HCT116 (cell line): Measurements from ENCODE around the gene RIMS4. TPM values are rescaled to one million over a fixed set of nuclear protein-coding genes. Genes with fewer than 3 reads are reported as not detected.

ENCODE experiments used
- ATAC-seq: fragments of 200-7000 bp; cut with Tn5 transposase; 2 replicates; pipeline ENCODE4 v1.9.1; 2020; ENCODE audit warnings: mild to moderate bottlenecking, moderate library complexity
- BruUV-seq: library from RNA; stranded (reverse); fragments of 400-500 nt; replicated peaks from 2 replicates; lab custom pipeline; 2021; lab: Mats Ljungman, UMichigan
- CTCF ChIA-PET: fragments of 300-600 bp; sonication (Branson Sonifier 250); formaldehyde crosslinking; loops from one replicate; lab custom pipeline; 2021; ENCODE audit warnings: antibody characterized with exemption; lab: Charles Lee
- POLR2A ChIA-PET: fragments of 300-600, 350-600 bp; sonication (Branson Sonifier 250); formaldehyde crosslinking; loops from one replicate; lab custom pipeline; 2021; ENCODE audit warnings: antibody characterized with exemption; lab: Charles Lee
- RAD21 ChIA-PET, 2 experiments: fragments of 300-600 bp; sonication (Branson Sonifier 250); formaldehyde crosslinking; loops; one replicate each; lab custom pipeline; 2023; ENCODE audit warnings: low total read pairs in 2 of 2; ENCODE audit not compliant: uncharacterized antibody in 2 of 2, unreplicated experiment in 2 of 2, low non-redundant PET in 1 of 2; lab: Charles Lee
- DNase-seq: peaks from one replicate; pipeline ENCODE4 v3.0.0-alpha.2; 2010; ENCODE audit warnings: low read depth, low spot score
- H2AFZ ChIP-seq: fragments of 200-600 bp; shearing (Covaris generic), sonication (generic); 2 replicates; pipeline ENCODE4 v1.6.1; 2017; ENCODE audit warnings: low read depth, mixed run types, mixed read lengths, antibody characterized with exemption, low read length; ENCODE audit not compliant: poor library complexity, severe bottlenecking
- H3K27ac ChIP-seq: 2 replicates; pipeline ENCODE4 v1.5.1; 2012; ENCODE audit warnings: low read depth, low read length
- H3K27me3 ChIP-seq: fragments of 200-600 bp; sonication (generic); 2 replicates; pipeline ENCODE4 v1.6.1; 2016; ENCODE audit warnings: mixed run types, low read length, mixed read lengths; ENCODE audit not compliant: insufficient read depth
- H3K36me3 ChIP-seq, 2 experiments: fragments of 200-500 bp in 1 of 2; fragments of 200-600 bp in 1 of 2; sonication (Bioruptor generic) in 1 of 2; sonication (generic) in 1 of 2; 2 replicates each; pipeline versions ENCODE4 v1.5.1 to v1.6.1; 2014 to 2016; ENCODE audit warnings: low read length in 2 of 2, inconsistent platforms in 1 of 2, mixed read lengths in 1 of 2, mixed run types in 1 of 2; ENCODE audit not compliant: insufficient read depth in 2 of 2, control insufficient read depth in 1 of 2
- H3K4me1 ChIP-seq, 2 experiments: fragments of 200-600 bp in 1 of 2; sonication (generic) in 1 of 2; 2 replicates each; pipeline versions ENCODE4 v1.5.1 to v1.6.1; 2012 to 2017; ENCODE audit warnings: low read length in 2 of 2, inconsistent platforms in 1 of 2, mild to moderate bottlenecking in 1 of 2, mixed read lengths in 1 of 2, mixed run types in 1 of 2, moderate library complexity in 1 of 2; ENCODE audit not compliant: insufficient read depth in 2 of 2, control insufficient read depth in 1 of 2
- H3K4me2 ChIP-seq: fragments of 200-600 bp; sonication (generic); 2 replicates; pipeline ENCODE4 v1.6.1; 2017; ENCODE audit warnings: mixed run types, low read length, mixed read lengths
- H3K4me3 ChIP-seq, 2 experiments: fragments of 200-600 bp in 1 of 2; sonication (generic) in 1 of 2; replicated peaks in 1 of 2; 2 replicates each; pipeline ENCODE4 v1.5.1; 2011 to 2016; ENCODE audit warnings: low read length in 2 of 2, control low read depth in 1 of 2, low read depth in 1 of 2, mild to moderate bottlenecking in 1 of 2, mixed read lengths in 1 of 2, mixed run types in 1 of 2
- H3K79me2 ChIP-seq: fragments of 200-600 bp; sonication (generic); 2 replicates; pipeline ENCODE4 v1.6.1; 2017; ENCODE audit warnings: mild to moderate bottlenecking, mixed run types, low read length, moderate library complexity, mixed read lengths; ENCODE audit not compliant: insufficient read depth
- H3K9ac ChIP-seq: fragments of 200-600 bp; sonication (generic); 2 replicates; pipeline ENCODE4 v1.6.1; 2016; ENCODE audit warnings: low read length, mixed read lengths
- H3K9me2 ChIP-seq: fragments of 200-600 bp; sonication (generic), shearing (Covaris generic); 2 replicates; pipeline ENCODE4 v1.6.1; 2017; ENCODE audit warnings: mixed run types, mild to moderate bottlenecking, moderate library complexity; ENCODE audit not compliant: insufficient read depth
- H3K9me3 ChIP-seq, 2 experiments: fragments of 200-500 bp in 1 of 2; fragments of 200-600 bp in 1 of 2; sonication (Bioruptor generic) in 1 of 2; sonication (generic) in 1 of 2; 2 replicates each; pipeline ENCODE4 v1.6.1; 2014 to 2017; ENCODE audit warnings: low read length in 2 of 2, mixed read lengths in 2 of 2, inconsistent platforms in 1 of 2, low read depth in 1 of 2, mild to moderate bottlenecking in 1 of 2, mixed run types in 1 of 2, moderate library complexity in 1 of 2; ENCODE audit not compliant: control insufficient read depth in 1 of 2, insufficient read depth in 1 of 2
- H4K20me1 ChIP-seq: fragments of 200-600 bp; sonication (generic), shearing (Covaris generic); 2 replicates; pipeline ENCODE4 v1.6.1; 2017; ENCODE audit warnings: mixed run types, mild to moderate bottlenecking, moderate library complexity; ENCODE audit not compliant: insufficient read depth
- CEBPB ChIP-seq: IDR thresholded peaks from 2 replicates; pipeline ENCODE4 v1.6.1; 2012; ENCODE audit warnings: low read depth
- EGR1 ChIP-seq: IDR thresholded peaks from 2 replicates; pipeline ENCODE4 v1.6.1; 2012; ENCODE audit warnings: low read depth
- MAX ChIP-seq: IDR thresholded peaks from 2 replicates; pipeline ENCODE4 v1.6.1; 2012
- REST ChIP-seq: IDR thresholded peaks from 2 replicates; pipeline ENCODE4 v1.6.1; 2012; ENCODE audit warnings: low read depth
- SRF ChIP-seq: IDR thresholded peaks from 2 replicates; pipeline ENCODE4 v1.6.1; 2012; ENCODE audit warnings: low read depth
- YY1 ChIP-seq: IDR thresholded peaks from 2 replicates; pipeline ENCODE4 v1.6.1; 2011; ENCODE audit warnings: low read length, low read depth, moderate library complexity, mild to moderate bottlenecking; ENCODE audit not compliant: insufficient replicate concordance; ENCODE audit errors: extremely low read depth
- intact Hi-C: fragments of 100-400 bp; cut with micrococcal nuclease; formaldehyde crosslinking; loops from 2 replicates; pipeline ENCODE4 v1.10.0; 2022
- total RNA-seq: library from RNA; stranded (reverse); gene quantifications from one replicate; pipeline ENCODE4 v1.2.1, GENCODE V29; 2021; ENCODE audit not compliant: unreplicated experiment

Gene RIMS4
- total RNA-seq, 1 experiment from 2014 or later: 0.05 TPM

DNA sequence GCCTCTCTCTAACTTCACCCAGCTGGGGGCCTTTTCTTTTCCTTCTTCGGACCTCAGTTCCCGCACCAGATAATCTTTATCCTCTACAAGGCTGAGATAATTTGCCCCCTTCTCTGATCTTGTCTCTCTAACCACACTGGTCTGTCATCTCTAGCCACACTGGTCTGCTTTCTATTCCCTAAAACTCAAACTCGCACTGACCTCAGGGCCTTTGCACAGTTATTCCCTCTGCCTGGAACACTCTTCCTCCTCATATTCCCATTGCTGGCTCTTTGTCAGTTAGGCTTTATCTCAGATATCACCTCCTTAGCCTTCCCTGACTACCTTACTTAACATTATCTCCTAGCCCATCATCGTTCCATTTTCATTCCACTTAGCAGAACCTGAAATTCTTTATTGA is 7.6 kb downstream of the RIMS4 start:
- Histone ChIP-seq H3K79me2 (no peaks in the 10 kb centered on the region), H3K9me2 (no peaks in the 10 kb centered on the region), H3K36me3 (no peaks in the 10 kb centered on the region), H3K9ac (no peak overlapping the region), H4K20me1 (no peaks in the 10 kb centered on the region), H3K4me3 (no peak overlapping the region), H3K4me2 (no peak overlapping the region), H3K27ac (no peak overlapping the region), H3K27me3 (peaks cover 3% of the 10 kb centered on the region; the same call in 1 of the 2 replicates), H3K9me3 (no peaks in the 10 kb centered on the region), H3K4me1 (no peaks in the 10 kb centered on the region), H2AFZ (no peak overlapping the region)
- POLR2A ChIA-PET: no interaction called here
- intact Hi-C loops: no loop called here
- RAD21 ChIA-PET: no interaction called here
- DNase-seq: no peak
- ATAC-seq: no peak
- no TSS peak for BruUV-seq
- TF ChIP-seq SRF: no peak
- no peak for TF ChIP-seq YY1
- TF ChIP-seq MAX: no peak
- no peak for TF ChIP-seq REST
- TF ChIP-seq CEBPB: no peak
- no peak for TF ChIP-seq EGR1
- CTCF ChIA-PET: no interaction called here
